HFF-Myc (cell line): ENCODE results near the gene VPS26B.

Experiments used
- DNase-seq: peaks from one replicate; pipeline ENCODE4 v3.0.0-alpha.2; 2011; ENCODE audit warnings: low read depth; ENCODE audit errors: extremely low read depth
- H3K4me3 ChIP-seq: replicated peaks from 2 replicates; pipeline ENCODE4 v1.5.1; 2011; ENCODE audit warnings: low read depth, mild to moderate bottlenecking, control low read depth, low read length
- TF ChIP-seq, protein P1 (sequence below): IDR thresholded peaks from 2 replicates; pipeline ENCODE4 v1.5.1; 2012; ENCODE audit warnings: mild to moderate bottlenecking, low read depth, low read length, control low read depth; ENCODE audit errors: missing control alignments

VPS26B gene

DNA sequence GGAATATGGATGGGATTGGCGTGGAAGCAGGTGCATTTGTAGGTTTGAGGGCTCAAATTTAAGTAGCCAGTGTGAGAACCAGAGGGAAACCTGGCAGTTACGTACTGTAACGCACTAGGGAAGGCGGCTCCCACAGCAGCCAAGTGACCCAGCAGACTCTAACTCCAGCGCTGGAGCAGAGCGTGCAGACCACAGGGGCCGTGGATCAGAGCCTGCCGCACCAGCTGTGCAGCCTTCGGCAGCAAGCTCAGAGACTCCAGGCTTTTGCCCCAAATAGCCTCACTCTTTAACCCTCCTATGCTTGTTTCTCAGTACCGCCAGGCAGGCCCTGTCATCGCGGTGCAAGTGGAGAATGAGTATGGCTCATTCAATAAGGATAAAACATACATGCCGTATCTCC is 64.0 kb downstream of the VPS26B start:
- DNase-seq: no peak
- TF ChIP-seq, protein P1, sequence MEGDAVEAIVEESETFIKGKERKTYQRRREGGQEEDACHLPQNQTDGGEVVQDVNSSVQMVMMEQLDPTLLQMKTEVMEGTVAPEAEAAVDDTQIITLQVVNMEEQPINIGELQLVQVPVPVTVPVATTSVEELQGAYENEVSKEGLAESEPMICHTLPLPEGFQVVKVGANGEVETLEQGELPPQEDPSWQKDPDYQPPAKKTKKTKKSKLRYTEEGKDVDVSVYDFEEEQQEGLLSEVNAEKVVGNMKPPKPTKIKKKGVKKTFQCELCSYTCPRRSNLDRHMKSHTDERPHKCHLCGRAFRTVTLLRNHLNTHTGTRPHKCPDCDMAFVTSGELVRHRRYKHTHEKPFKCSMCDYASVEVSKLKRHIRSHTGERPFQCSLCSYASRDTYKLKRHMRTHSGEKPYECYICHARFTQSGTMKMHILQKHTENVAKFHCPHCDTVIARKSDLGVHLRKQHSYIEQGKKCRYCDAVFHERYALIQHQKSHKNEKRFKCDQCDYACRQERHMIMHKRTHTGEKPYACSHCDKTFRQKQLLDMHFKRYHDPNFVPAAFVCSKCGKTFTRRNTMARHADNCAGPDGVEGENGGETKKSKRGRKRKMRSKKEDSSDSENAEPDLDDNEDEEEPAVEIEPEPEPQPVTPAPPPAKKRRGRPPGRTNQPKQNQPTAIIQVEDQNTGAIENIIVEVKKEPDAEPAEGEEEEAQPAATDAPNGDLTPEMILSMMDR: no peak
- H3K4me3 ChIP-seq: no peak overlapping the region

DNA sequence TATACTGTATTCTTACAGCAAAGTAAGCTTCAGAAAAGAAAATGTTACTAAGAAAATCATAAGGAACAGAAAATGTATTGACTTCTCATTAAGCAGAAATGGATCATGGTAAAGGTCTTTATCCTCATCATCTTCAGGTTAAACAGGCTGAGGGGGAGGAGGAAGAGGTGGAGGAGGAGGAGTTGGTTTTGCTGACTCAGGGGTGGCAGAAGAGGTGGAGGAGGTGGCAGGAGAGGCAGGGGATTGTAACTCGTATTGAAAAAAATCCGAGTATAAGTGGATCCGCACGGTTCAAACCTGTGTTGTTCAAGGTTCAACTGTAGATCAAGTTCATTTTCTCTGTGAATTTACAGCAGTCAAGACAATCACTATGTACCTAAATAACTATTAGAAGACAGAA is 64.7 kb downstream of the VPS26B start:
- no peak overlapping the region for H3K4me3 ChIP-seq
- TF ChIP-seq, protein P1: no peak
- DNase-seq: no peak

DNA sequence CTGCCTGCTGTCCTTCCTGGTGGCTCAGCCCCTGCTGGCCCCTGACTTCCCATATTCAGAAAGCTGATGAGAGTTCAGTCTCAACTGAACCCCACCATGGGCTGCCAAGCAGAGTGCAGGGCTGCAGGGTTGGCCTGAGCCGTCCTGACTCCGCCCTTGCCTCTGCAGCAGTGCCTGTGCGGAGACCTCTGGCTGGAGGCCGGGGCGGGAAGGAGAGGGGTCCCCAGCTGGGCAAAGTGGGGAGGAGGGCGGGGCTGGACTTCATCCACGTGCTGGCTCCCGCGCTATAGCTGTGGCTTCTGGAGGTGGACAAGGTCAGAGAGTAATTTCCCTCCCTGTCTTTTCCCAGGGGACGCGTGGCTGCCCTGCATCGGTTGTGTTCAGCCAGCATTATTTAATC is 65.3 kb downstream of the VPS26B start:
- no peak for DNase-seq
- TF ChIP-seq, protein P1: no peak
- H3K4me3 ChIP-seq: no peak overlapping the region

DNA sequence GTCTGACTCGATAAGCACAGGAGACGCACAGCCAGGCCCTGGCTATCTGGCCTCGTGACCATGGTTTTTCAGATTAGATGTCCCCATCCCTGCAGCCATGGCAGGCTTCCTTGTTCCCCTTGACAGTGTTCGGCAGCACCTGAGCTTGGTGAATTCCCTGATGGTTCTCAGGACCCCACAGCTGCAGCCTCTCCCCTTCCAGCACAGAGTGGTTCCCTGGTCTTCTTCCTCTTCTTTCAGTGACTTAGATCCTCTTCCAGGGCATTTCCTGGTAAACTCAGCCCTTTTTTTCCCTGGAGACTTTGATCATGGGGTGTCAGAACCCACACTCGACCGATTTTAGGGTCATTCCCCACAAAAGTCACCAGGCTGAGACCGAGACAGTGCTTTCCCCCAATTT is 66.2 kb downstream of the VPS26B start:
- no peak for DNase-seq
- no peak overlapping the region for H3K4me3 ChIP-seq
- TF ChIP-seq, protein P1: no peak

DNA sequence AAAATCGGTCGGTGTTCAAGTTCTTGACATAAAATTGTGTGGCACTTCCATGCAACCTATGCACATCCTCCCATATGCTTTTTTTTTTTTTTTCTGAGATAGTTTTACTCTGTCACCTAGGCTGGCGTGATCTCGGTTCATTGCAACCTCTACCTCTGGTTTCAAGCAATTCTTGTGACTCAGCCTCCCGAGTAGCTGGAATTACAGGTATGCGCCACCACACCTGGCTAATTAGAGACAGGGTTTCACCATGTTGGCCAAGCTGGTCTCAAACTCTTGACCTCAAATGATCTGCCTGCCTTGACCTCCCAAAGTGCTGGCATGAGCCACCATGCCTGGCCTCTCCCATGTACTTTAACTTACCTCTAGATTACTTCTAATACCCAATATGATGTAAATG is 66.7 kb downstream of the VPS26B start:
- H3K4me3 ChIP-seq: no peak overlapping the region
- TF ChIP-seq, protein P1: no peak
- no peak for DNase-seq

DNA sequence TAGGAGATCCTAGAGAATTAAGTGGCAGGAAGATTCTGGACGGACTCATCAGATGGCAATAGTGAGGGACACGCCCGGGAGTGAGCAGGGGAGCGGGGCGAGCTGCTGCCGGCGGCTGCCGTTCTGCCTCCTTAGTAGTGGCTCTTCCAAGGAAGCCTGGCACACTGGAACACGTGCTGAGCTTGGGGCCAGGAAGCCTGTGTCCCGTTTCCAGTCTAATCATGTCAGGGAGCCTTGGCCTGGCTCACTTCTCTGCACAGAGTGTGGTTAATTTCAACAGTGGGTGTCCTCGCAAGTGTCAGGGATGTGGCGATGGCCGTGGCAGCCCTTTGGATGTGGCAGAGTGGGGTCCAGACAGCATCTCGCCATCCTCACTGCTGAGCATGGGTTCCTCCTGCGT is 68.2 kb downstream of the VPS26B start:
- TF ChIP-seq, protein P1: no peak
- no peak for DNase-seq
- H3K4me3 ChIP-seq: no peak overlapping the region
